HepG2 (cell line): ENCODE data around the gene SAPCD2. TPM values are rescaled to one million over a fixed set of nuclear protein-coding genes. Genes with fewer than 3 reads are reported as not detected.
A peak's percentile ranks its signal among the peaks of the same experiment; 100 is the strongest.

Experiments used
- ATF3 ChIP-seq: sonication (generic); formaldehyde crosslinking; IDR thresholded peaks from 2 replicates; pipeline ENCODE4 v1.4.0; 2020; ENCODE audit warnings: missing genetic modification reagents
- FOXJ3 ChIP-seq: sonication (generic); formaldehyde crosslinking; IDR thresholded peaks from 2 replicates; pipeline ENCODE4 v1.4.0; 2020; ENCODE audit warnings: missing genetic modification reagents, mild to moderate bottlenecking, borderline replicate concordance
- FOXK2 ChIP-seq: fragments of 450-650 bp; IDR thresholded peaks from 2 replicates; pipeline ENCODE4 v1.6.1; 2016
- HNRNPL ChIP-seq: fragments of 200-400 bp; formaldehyde crosslinking; IDR thresholded peaks from 2 replicates; pipeline ENCODE4 v1.6.1; 2017; ENCODE audit warnings: mild to moderate bottlenecking, low read depth, low read length
- RXRB ChIP-seq: IDR thresholded peaks from 2 replicates; pipeline ENCODE4 v1.6.1; 2016; ENCODE audit warnings: borderline replicate concordance, missing genetic modification reagents, missing compliant biosample characterization
- ZNF503 ChIP-seq: sonication (generic); formaldehyde crosslinking; IDR thresholded peaks from 2 replicates; pipeline ENCODE4 v1.4.0; 2020; ENCODE audit warnings: missing genetic modification reagents
- ZNF550 ChIP-seq: sonication (generic); formaldehyde crosslinking; IDR thresholded peaks from 2 replicates; pipeline ENCODE4 v1.4.0; 2020; ENCODE audit warnings: mild to moderate bottlenecking, missing genetic modification reagents, borderline replicate concordance
- polyA plus RNA-seq, 8 experiments: library from polyadenylated mRNA; depleted of rRNA in 3 of 8; stranded (reverse) in 7 of 8; unstranded in 1 of 8; fragments of >200 nt; fragmentation: Illumina TruSeq in 4 of 8; extraction: Trizol in 4 of 8; gene quantifications; 2 replicates each; pipeline versions ENCODE4 v1.2.1 to v1.2.3, GENCODE V29; 2011 to 2016; ENCODE audit warnings: low read depth in 4 of 8, missing spikeins in 1 of 8, mixed read lengths in 1 of 8; ENCODE audit not compliant: insufficient read depth in 1 of 8
- total RNA-seq, 5 experiments: library from RNA; depleted of rRNA; stranded (reverse); fragments of >200 nt; fragmentation: Illumina TruSeq; extraction: Trizol; gene quantifications; 2 replicates each; pipeline ENCODE4 v1.2.3, GENCODE V29; 2016; ENCODE audit warnings: low read depth in 1 of 5
- TF ChIP-seq, protein P1 (sequence below): sonication (generic); formaldehyde crosslinking; IDR thresholded peaks from 2 replicates; pipeline ENCODE4 v1.9.0; 2021; ENCODE audit warnings: missing genetic modification reagents, borderline replicate concordance
- TF ChIP-seq, protein P2 (sequence below): sonication (generic); formaldehyde crosslinking; IDR thresholded peaks from 2 replicates; pipeline ENCODE4 v1.4.0; 2020; ENCODE audit warnings: mild to moderate bottlenecking, missing genetic modification reagents
- TF ChIP-seq, protein P3 (sequence below): sonication (generic); formaldehyde crosslinking; IDR thresholded peaks from 2 replicates; pipeline ENCODE4 v1.8.1; 2023; ENCODE audit warnings: mild to moderate bottlenecking, inconsistent platforms, moderate library complexity, missing genetic modification reagents, borderline replicate concordance
- TF ChIP-seq, protein P4 (sequence below): sonication (generic); formaldehyde crosslinking; IDR thresholded peaks from 2 replicates; pipeline ENCODE4 v1.5.0; 2020; ENCODE audit warnings: missing genetic modification reagents, mild to moderate bottlenecking, borderline replicate concordance
- TF ChIP-seq, protein P5 (sequence below): sonication (generic); formaldehyde crosslinking; conservative IDR thresholded peaks from 2 replicates; pipeline ENCODE4 v1.8.1; 2023; ENCODE audit warnings: missing genetic modification reagents

The SAPCD2 gene
- total and polyA plus RNA-seq, 2 of the 13 experiments (the other 11 are each of a cell fraction or from before 2014, with no cell fraction given) = 21.9 to 42.8 TPM

GRCh38 chr9:137055385-137056364, 14.7 kb downstream of the SAPCD2 start (continued):
- TF ChIP-seq RXRB (peak; percentile 61), ATF3 (peak; percentile 49; the same call in 1 of the 2 replicates), ZNF503 (CRISPR knock-in tag) (no peak; the same call in 1 of the 2 replicates), FOXJ3 (CRISPR knock-in tag) (no peak), FOXK2 (no peak), ZNF550 (CRISPR knock-in tag) (no peak), HNRNPL (peak; percentile 87; the same call in 1 of the 2 replicates)
- TF ChIP-seq, protein P1, sequence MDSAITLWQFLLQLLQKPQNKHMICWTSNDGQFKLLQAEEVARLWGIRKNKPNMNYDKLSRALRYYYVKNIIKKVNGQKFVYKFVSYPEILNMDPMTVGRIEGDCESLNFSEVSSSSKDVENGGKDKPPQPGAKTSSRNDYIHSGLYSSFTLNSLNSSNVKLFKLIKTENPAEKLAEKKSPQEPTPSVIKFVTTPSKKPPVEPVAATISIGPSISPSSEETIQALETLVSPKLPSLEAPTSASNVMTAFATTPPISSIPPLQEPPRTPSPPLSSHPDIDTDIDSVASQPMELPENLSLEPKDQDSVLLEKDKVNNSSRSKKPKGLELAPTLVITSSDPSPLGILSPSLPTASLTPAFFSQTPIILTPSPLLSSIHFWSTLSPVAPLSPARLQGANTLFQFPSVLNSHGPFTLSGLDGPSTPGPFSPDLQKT (CRISPR knock-in tag) = no peak
- TF ChIP-seq, protein P2, sequence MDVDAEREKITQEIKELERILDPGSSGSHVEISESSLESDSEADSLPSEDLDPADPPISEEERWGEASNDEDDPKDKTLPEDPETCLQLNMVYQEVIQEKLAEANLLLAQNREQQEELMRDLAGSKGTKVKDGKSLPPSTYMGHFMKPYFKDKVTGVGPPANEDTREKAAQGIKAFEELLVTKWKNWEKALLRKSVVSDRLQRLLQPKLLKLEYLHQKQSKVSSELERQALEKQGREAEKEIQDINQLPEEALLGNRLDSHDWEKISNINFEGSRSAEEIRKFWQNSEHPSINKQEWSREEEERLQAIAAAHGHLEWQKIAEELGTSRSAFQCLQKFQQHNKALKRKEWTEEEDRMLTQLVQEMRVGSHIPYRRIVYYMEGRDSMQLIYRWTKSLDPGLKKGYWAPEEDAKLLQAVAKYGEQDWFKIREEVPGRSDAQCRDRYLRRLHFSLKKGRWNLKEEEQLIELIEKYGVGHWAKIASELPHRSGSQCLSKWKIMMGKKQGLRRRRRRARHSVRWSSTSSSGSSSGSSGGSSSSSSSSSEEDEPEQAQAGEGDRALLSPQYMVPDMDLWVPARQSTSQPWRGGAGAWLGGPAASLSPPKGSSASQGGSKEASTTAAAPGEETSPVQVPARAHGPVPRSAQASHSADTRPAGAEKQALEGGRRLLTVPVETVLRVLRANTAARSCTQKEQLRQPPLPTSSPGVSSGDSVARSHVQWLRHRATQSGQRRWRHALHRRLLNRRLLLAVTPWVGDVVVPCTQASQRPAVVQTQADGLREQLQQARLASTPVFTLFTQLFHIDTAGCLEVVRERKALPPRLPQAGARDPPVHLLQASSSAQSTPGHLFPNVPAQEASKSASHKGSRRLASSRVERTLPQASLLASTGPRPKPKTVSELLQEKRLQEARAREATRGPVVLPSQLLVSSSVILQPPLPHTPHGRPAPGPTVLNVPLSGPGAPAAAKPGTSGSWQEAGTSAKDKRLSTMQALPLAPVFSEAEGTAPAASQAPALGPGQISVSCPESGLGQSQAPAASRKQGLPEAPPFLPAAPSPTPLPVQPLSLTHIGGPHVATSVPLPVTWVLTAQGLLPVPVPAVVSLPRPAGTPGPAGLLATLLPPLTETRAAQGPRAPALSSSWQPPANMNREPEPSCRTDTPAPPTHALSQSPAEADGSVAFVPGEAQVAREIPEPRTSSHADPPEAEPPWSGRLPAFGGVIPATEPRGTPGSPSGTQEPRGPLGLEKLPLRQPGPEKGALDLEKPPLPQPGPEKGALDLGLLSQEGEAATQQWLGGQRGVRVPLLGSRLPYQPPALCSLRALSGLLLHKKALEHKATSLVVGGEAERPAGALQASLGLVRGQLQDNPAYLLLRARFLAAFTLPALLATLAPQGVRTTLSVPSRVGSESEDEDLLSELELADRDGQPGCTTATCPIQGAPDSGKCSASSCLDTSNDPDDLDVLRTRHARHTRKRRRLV (CRISPR knock-in tag) = peak; percentile 85; the same call in 1 of the 2 replicates
- TF ChIP-seq, protein P3, sequence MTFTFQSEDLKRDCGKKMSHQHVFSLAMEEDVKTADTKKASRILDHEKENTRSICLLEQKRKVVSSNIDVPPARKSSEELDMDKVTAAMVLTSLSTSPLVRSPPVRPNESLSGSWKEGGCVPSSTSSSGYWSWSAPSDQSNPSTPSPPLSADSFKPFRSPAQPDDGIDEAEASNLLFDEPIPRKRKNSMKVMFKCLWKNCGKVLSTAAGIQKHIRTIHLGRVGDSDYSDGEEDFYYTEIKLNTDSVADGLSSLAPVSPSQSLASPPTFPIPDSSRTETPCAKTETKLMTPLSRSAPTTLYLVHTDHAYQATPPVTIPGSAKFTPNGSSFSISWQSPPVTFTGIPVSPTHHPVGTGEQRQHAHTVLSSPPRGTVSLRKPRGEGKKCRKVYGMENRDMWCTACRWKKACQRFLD (CRISPR knock-in tag) = peak; percentile 32; the same call in 1 of the 2 replicates
- TF ChIP-seq, protein P4, sequence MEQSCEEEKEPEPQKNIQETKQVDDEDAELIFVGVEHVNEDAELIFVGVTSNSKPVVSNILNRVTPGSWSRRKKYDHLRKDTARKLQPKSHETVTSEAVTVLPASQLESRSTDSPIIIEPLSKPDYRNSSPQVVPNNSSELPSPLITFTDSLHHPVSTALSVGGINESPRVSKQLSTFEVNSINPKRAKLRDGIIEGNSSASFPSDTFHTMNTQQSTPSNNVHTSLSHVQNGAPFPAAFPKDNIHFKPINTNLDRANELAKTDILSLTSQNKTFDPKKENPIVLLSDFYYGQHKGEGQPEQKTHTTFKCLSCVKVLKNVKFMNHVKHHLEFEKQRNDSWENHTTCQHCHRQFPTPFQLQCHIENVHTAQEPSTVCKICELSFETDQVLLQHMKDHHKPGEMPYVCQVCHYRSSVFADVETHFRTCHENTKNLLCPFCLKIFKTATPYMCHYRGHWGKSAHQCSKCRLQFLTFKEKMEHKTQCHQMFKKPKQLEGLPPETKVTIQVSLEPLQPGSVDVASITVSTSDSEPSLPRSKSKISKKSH = peak; percentile 96; the same call in 1 of the 2 replicates
- TF ChIP-seq, protein P5, sequence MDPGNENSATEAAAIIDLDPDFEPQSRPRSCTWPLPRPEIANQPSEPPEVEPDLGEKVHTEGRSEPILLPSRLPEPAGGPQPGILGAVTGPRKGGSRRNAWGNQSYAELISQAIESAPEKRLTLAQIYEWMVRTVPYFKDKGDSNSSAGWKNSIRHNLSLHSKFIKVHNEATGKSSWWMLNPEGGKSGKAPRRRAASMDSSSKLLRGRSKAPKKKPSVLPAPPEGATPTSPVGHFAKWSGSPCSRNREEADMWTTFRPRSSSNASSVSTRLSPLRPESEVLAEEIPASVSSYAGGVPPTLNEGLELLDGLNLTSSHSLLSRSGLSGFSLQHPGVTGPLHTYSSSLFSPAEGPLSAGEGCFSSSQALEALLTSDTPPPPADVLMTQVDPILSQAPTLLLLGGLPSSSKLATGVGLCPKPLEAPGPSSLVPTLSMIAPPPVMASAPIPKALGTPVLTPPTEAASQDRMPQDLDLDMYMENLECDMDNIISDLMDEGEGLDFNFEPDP = no peak
